NT2/D1 (cell line): ENCODE measurements around the gene ATF7IP2.

Experiments used
- SUZ12 ChIP-seq: IDR thresholded peaks from 2 replicates; pipeline ENCODE4 v1.6.1; 2011; ENCODE audit not compliant: insufficient read length, insufficient read depth; ENCODE audit errors: extremely low read depth
- ZNF274 ChIP-seq: IDR thresholded peaks from 2 replicates; pipeline ENCODE4 v1.6.1; 2011; ENCODE audit warnings: mild to moderate bottlenecking, low read depth, low read length

- no peak for TF ChIP-seq SUZ12
- TF ChIP-seq ZNF274, result no peak
These were observed 1.3 kb downstream of the ATF7IP2 start for GRCh38 chr16:10387188-10387617.
